T-cell (primary cell): ENCODE data around the gene GUCA2A. TPM values are rescaled to one million over a fixed set of nuclear protein-coding genes. Genes with fewer than 3 reads are reported as not detected.

Experiments
- ATAC-seq, 4 experiments: fragments of 200-7000 bp in 3 of 4; fragments of 150-1000 bp in 1 of 4; cut with Tn5 transposase; replicated peaks in 1 of 4; 1 replicate in 3 of 4; 2 replicates in 1 of 4; pipeline ENCODE4 v1.10.0; 2021; ENCODE audit warnings: moderate library complexity in 3 of 4, mild to moderate bottlenecking in 2 of 4, moderate number of reproducible peaks in 1 of 4
- CTCF ChIA-PET, 2 donors: fragments of 300-600 bp; sonication (Branson Sonifier 250); formaldehyde crosslinking; loops; one replicate each; lab custom pipeline; 2022; ENCODE audit warnings: antibody characterized with exemption in 2 of 2; lab: Charles Lee
- POLR2A ChIA-PET, 2 donors: fragments of 300-600 bp; sonication (Branson Sonifier 250); formaldehyde crosslinking; loops; one replicate each; lab custom pipeline; 2022; ENCODE audit warnings: antibody characterized with exemption in 2 of 2; lab: Charles Lee
- DNase-seq, 35 experiments: peaks; one replicate each; pipeline versions ENCODE4 v3.0.0 to v3.0.0-alpha.2; 2013 to 2023
- H3K27ac ChIP-seq: one replicate; pipeline ENCODE4 v1.5.1; 2013; ENCODE audit warnings: low read length
- H3K27me3 ChIP-seq, 2 experiments: replicated peaks in 1 of 2; 1 replicate in 1 of 2; 2 replicates in 1 of 2; pipeline versions ENCODE4 v1.6.1 to v1.7.0; 2013; ENCODE audit warnings: low read length in 1 of 2, mixed read lengths in 1 of 2; ENCODE audit not compliant: control insufficient read depth in 2 of 2, insufficient read depth in 2 of 2; ENCODE audit errors: extremely low read depth in 1 of 2
- H3K36me3 ChIP-seq, 2 donors: 1 replicate in 1 of 2; 2 replicates in 1 of 2; pipeline versions ENCODE4 v1.6.1 to v1.7.0; 2013; ENCODE audit warnings: low read length in 1 of 2; ENCODE audit not compliant: control insufficient read depth in 2 of 2, insufficient read depth in 1 of 2; ENCODE audit errors: extremely low read depth in 1 of 2
- H3K4me1 ChIP-seq, 2 experiments: 1 replicate in 1 of 2; 2 replicates in 1 of 2; pipeline versions ENCODE4 v1.6.1 to v1.7.0; 2013; ENCODE audit warnings: low read length in 2 of 2, mixed read lengths in 1 of 2; ENCODE audit not compliant: insufficient read depth in 2 of 2, control insufficient read depth in 1 of 2; ENCODE audit errors: extremely low read depth in 1 of 2
- H3K4me3 ChIP-seq, 2 donors: 1 replicate in 1 of 2; 2 replicates in 1 of 2; pipeline versions ENCODE4 v1.5.1 to v1.7.0; 2013; ENCODE audit warnings: mild to moderate bottlenecking in 2 of 2, low read length in 1 of 2, moderate library complexity in 1 of 2; ENCODE audit not compliant: control insufficient read depth in 1 of 2; ENCODE audit errors: extremely low read depth in 1 of 2
- H3K9me3 ChIP-seq: 2 replicates; pipeline ENCODE4 v1.7.0; 2013
- H3K27ac Mint-ChIP-seq, 2 donors: one replicate each; pipeline ENCODE4 v1.8.0; 2020 to 2021; ENCODE audit warnings: mild to moderate bottlenecking in 2 of 2, mixed read lengths in 2 of 2
- H3K27me3 Mint-ChIP-seq, 2 donors: one replicate each; pipeline ENCODE4 v1.8.0; 2021 to 2022; ENCODE audit warnings: mixed read lengths in 2 of 2
- H3K36me3 Mint-ChIP-seq: one replicate; pipeline ENCODE4 v1.8.0; 2021; ENCODE audit warnings: mixed read lengths
- H3K4me1 Mint-ChIP-seq, 3 donors: one replicate each; pipeline ENCODE4 v1.8.0; 2020 to 2022; ENCODE audit warnings: mixed read lengths in 3 of 3, mild to moderate bottlenecking in 1 of 3
- H3K4me3 Mint-ChIP-seq, 3 donors: one replicate each; pipeline ENCODE4 v1.8.0; 2020 to 2022; ENCODE audit warnings: mild to moderate bottlenecking in 3 of 3, mixed read lengths in 3 of 3, moderate library complexity in 3 of 3
- H3K9me3 Mint-ChIP-seq, 3 donors: one replicate each; pipeline ENCODE4 v1.8.0; 2020 to 2022; ENCODE audit warnings: mixed read lengths in 3 of 3
- WGBS: methylation state at CpG from one replicate; pipeline ENCODE4 v1.1.5; 2013; ENCODE audit warnings: missing lambda C conversion rate; ENCODE audit not compliant: insufficient coverage; 5-methylcytosine and 5-hydroxymethylcytosine counted together
- total RNA-seq, 35 experiments: library from RNA in 6 of 35; stranded (reverse) in 6 of 35; fragments of 120-200 nt in 1 of 35; gene quantifications; one replicate each; pipeline versions ENCODE4 v1.2.1 to v1.2.4 and lab custom pipeline; 2013 to 2026

The GUCA2A gene
- total RNA-seq, 5 donors from 2014 or later (not counting 1 experiment from before 2014, with no cell fraction given): not detected

- CTCF ChIA-PET: interaction anchor here (0.7 to 1.5 kb wide), 5 partner anchors 39 to 601 kb away, joined by 3 to 6 read pairs (median 3); no protein-coding TSS in a partner anchor
- POLR2A ChIA-PET: interaction anchor here in 1 of 2 donors (0.7 kb wide), 1 partner anchor 254 kb away, joined by 4 read pairs; no protein-coding TSS in a partner anchor
- Histone ChIP-seq H3K36me3 (no peaks in the 10 kb centered on the region), H3K9me3 (no peaks in the 10 kb centered on the region), H3K27me3 (peaks cover 0 to 9% of the 10 kb centered on the region in 2 experiments), H3K27ac (no peak overlapping the region), H3K4me3 (no peak overlapping the region), H3K4me1 (peaks cover 0 to 6% of the 10 kb centered on the region in 2 experiments)
- Mint-ChIP-seq H3K27me3 (peaks cover 0 to 3% of the 10 kb centered on the region in 2 donors), H3K27ac (peak overlapping the region in 1 of 2 donors; percentile 29), H3K9me3 (no peaks in the 10 kb centered on the region), H3K4me1 (peaks cover 0 to 2% (median 2%) of the 10 kb centered on the region in 3 donors), H3K36me3 (peaks cover 3% of the 10 kb centered on the region), H3K4me3 (no peak overlapping the region)
- ATAC-seq (no peak), DNase-seq (no peak)
- WGBS: 95% methylated on average over 4 of the region's 8 CpGs
These were observed 9.6 kb upstream of the GUCA2A start for GRCh38 chr1:42173961-42174735.

GRCh38 chr1:42173155-42173933, 8.8 kb upstream of the GUCA2A start:
- Histone ChIP-seq H3K9me3 (no peaks in the 10 kb centered on the region), H3K4me1 (peaks cover 0 to 6% of the 10 kb centered on the region in 2 experiments), H3K4me3 (no peak overlapping the region), H3K27ac (no peak overlapping the region), H3K36me3 (no peaks in the 10 kb centered on the region), H3K27me3 (peaks cover 0 to 15% of the 10 kb centered on the region in 2 experiments)
- WGBS: 43% methylated on average over 8 of the region's 9 CpGs
- CTCF ChIA-PET: interaction anchor here (0.6 to 1.5 kb wide), 8 partner anchors 40 to 803 kb away, joined by 3 to 8 read pairs (median 3); no protein-coding TSS in a partner anchor
- POLR2A ChIA-PET: interaction anchor here in 1 of 2 donors (0.7 kb wide), 2 partner anchors 253 to 593 kb away, joined by 3 to 4 read pairs; partner anchors contain the start of genes C1orf50 and P3H1
- DNase-seq (peak; percentile 21 to 72 (median 59)), ATAC-seq (peak; percentile 69 to 77 (median 71))
- Mint-ChIP-seq H3K4me3 (no peak overlapping the region), H3K4me1 (peaks cover 0 to 2% (median 2%) of the 10 kb centered on the region in 3 donors), H3K36me3 (peaks cover 3% of the 10 kb centered on the region), H3K27ac (peak overlapping the region in 1 of 2 donors; percentile 29), H3K27me3 (peaks cover 0 to 3% of the 10 kb centered on the region in 2 donors), H3K9me3 (no peaks in the 10 kb centered on the region)

- Mint-ChIP-seq H3K36me3 (peaks cover 3% of the 10 kb centered on the region), H3K9me3 (no peaks in the 10 kb centered on the region), H3K27ac (no peak overlapping the region), H3K27me3 (peaks cover 0 to 3% of the 10 kb centered on the region in 2 donors), H3K4me3 (no peak overlapping the region), H3K4me1 (peaks cover 0 to 2% (median 2%) of the 10 kb centered on the region in 3 donors)
- ATAC-seq (no peak), DNase-seq (no peak)
- Histone ChIP-seq H3K36me3 (no peaks in the 10 kb centered on the region), H3K27me3 (peaks cover 0 to 21% of the 10 kb centered on the region in 2 experiments), H3K9me3 (no peaks in the 10 kb centered on the region), H3K27ac (no peak overlapping the region), H3K4me1 (peaks cover 0 to 6% of the 10 kb centered on the region in 2 experiments), H3K4me3 (no peak overlapping the region)
- WGBS: 93% methylated on average over 9 of the region's 15 CpGs
- POLR2A ChIA-PET: interaction anchor here (0.6 to 0.7 kb wide), 3 partner anchors 25 to 594 kb away, joined by 3 to 7 read pairs (median 3); partner anchors contain the start of genes C1orf50 (in 1 of the 2) and P3H1 (in 1 of the 2)
- CTCF ChIA-PET: interaction anchor here (0.6 to 1.5 kb wide), 4 partner anchors 179 to 803 kb away, joined by 3 to 8 read pairs (median 4); no protein-coding TSS in a partner anchor
These were observed 8.0 kb upstream of the GUCA2A start for GRCh38 chr1:42172381-42173133.

- Mint-ChIP-seq H3K36me3 (peaks cover 1% of the 10 kb centered on the region), H3K9me3 (no peaks in the 10 kb centered on the region), H3K4me3 (no peak overlapping the region), H3K27ac (no peak overlapping the region), H3K27me3 (peaks cover 3% of the 10 kb centered on the region in 2 donors), H3K4me1 (peaks cover 0 to 2% (median 2%) of the 10 kb centered on the region in 3 donors)
- peaks cover 0 to 6% of the 10 kb centered on the region in 2 experiments for H3K4me1 ChIP-seq
- DNase-seq: no peak
- H3K27me3 ChIP-seq: peaks cover 0 to 23% of the 10 kb centered on the region in 2 experiments
- CTCF ChIA-PET: interaction anchor here in 1 of 2 donors (0.6 kb wide), 1 partner anchor 242 kb away, joined by 9 read pairs; no protein-coding TSS in a partner anchor
- 84% methylated on average over 4 of the region's 6 CpGs for WGBS
- no peak overlapping the region for H3K27ac ChIP-seq
- no peak for ATAC-seq
- H3K4me3 ChIP-seq: no peak overlapping the region
- H3K9me3 ChIP-seq: no peaks in the 10 kb centered on the region
- POLR2A ChIA-PET: interaction anchor here (0.6 kb wide), 2 partner anchors 25 to 50 kb away, joined by 3 to 7 read pairs; no protein-coding TSS in a partner anchor
- no peaks in the 10 kb centered on the region for H3K36me3 ChIP-seq
These were observed 7.2 kb upstream of the GUCA2A start for GRCh38 chr1:42171679-42172266.

- Mint-ChIP-seq H3K4me3 (no peak overlapping the region), H3K4me1 (peaks cover 0 to 2% (median 2%) of the 10 kb centered on the region in 3 donors), H3K27ac (no peak overlapping the region), H3K9me3 (no peaks in the 10 kb centered on the region), H3K36me3 (no peaks in the 10 kb centered on the region), H3K27me3 (peaks cover 3% of the 10 kb centered on the region in 2 donors)
- POLR2A ChIA-PET: no interaction called here
- Histone ChIP-seq H3K4me1 (peaks cover 0 to 6% of the 10 kb centered on the region in 2 experiments), H3K4me3 (no peak overlapping the region), H3K36me3 (no peaks in the 10 kb centered on the region), H3K27ac (no peak overlapping the region), H3K9me3 (no peaks in the 10 kb centered on the region), H3K27me3 (peaks cover 0 to 23% of the 10 kb centered on the region in 2 experiments)
- no peak for ATAC-seq
- DNase-seq: no peak
- WGBS: 94% methylated on average over 9 of the region's 17 CpGs
- CTCF ChIA-PET: interaction anchor here in 1 of 2 donors (0.6 kb wide), 1 partner anchor 243 kb away, joined by 9 read pairs; no protein-coding TSS in a partner anchor
These were observed 6.5 kb upstream of the GUCA2A start for GRCh38 chr1:42170779-42171621.
